ENCODE data around the gene DIS3L2.

The DIS3L2 gene

DNA sequence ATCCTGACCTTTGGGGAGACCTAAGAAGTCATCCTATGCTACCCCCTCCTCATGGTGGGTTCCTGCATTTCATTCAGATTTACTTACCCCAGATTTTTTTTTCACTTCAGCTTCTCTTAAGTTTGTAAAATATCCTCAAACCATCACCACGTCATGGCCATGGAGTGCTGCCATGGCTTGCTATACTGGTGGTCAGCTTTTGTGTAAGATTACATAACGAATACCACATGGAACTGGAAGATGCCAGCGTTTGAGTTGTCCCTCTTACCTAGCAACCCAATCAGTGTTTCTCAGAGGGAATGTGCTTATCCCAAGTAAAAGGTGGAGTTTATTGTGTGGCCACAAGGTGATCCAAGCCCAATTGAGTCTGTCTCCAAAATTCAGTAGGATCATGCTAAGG, 268.4 kb downstream of the DIS3L2 start:
- DNase-seq (ENCODE audit: low spot score), result no peak

DNA sequence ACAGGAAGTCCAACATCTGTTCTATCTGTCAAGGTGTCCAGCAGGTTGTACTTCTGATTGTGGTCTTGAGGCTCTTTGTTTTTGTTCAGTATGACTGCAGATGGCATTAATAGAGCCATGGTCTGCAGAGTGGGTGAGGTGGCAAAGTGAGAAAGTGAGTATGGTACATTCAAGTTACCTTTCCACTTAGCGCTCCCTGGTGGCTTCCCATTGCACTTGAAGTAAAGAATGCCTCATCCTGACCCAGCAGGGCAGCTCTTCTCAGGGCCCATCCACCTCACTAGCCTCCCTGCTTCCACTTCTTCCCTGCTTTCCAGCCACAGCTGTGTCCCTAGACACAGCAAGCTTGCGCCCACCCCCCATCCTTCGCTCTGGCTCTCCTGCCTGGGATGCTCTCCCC, 269.0 kb downstream of the DIS3L2 start:
- no peak for DNase-seq (ENCODE audit: low spot score)

DNA sequence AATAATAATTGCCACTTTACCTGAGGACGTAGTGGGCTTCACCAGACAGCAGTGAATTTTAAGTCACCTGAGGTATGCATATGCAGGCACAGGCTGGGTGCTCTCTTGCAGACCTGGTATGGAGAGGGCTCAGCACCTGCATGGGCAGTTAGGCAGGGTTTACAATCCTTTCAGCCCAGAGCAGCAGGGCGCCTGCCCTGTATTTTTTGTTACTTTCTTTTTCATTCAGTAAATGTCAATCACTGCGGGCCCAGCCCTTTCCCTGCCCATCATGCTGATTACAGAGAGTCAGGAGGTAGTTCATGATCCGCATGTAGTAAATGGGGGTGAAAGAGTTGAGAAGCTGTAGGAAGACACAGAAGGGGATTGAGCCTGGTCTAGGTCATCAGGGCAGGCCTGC, 270.0 kb downstream of the DIS3L2 start:
- DNase-seq (ENCODE audit: low spot score), result no peak

DNA sequence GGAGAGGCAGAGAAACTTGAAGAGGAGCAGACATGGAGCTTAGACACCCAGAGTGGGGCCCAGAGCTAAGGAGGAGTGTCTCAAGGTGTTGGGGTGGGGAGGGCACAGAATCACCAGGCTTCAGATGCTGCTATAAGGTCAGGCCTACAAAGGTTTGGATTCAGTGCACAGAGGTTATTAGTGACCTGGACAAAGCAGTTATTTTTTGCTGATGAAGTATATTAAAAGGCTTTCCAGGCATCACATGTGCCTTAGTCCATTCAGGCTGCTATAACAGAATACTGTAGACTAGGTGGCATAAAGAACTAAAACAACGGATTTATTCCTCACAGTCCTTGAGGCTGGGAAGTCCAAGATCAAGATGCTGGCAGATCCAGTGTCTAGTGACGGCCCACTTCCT, 271.4 kb downstream of the DIS3L2 start:
- no peak for DNase-seq (ENCODE audit: low spot score)

DNA sequence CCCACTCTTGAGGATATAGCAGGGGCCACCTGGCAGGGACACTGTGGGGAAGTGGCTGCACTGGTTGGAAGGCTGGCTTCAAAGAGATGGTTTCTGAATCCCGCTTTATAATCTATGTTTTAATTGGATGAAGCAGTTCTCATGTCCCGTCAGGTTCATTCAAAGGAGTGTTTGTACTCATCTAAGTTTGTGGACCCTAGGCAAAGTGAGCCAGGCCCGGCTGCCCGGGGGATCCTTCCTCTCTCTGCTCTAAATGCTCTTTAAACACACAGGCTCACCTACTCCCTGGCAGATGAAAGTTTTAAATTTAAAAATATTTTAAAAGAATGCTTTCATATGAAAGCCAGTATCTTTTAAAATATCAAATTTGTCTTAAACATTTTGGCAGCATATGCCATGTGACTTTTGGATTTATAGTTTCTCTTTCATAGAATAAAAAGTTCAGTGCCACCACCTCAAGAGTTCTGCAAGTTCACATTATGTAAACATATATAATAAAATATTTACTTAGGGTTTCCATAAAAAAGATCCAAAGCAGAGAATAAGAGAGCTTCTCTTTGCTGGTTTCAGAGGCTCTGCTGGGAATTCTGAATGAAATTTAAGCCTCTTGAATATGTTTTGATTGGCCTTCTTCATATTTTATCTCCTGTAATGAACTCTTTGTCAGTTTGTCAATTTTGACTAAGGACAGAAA, 273.6 kb downstream of the DIS3L2 start:
- no peak for DNase-seq (ENCODE audit: low spot score)

DNA sequence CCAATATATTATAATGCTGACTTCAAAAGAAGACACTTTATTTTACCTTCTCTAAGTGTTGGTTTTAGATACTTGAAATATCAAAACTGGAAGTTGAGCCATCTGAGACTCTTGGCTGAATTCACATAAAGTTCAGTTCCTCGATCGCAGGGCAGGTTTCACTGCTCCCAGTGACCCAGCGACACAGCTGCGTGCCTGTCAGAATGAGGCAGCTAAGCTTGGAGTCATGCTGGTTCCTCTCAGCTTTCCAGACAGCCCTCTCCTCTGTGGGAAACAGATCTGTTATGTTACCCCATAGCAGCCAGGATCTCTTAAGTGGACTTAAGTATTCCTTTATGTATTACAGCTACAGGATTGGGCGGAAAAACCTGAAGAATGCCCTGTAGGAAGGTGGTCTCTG, 274.2 kb downstream of the DIS3L2 start:
- no peak for DNase-seq (ENCODE audit: low spot score)

DNA sequence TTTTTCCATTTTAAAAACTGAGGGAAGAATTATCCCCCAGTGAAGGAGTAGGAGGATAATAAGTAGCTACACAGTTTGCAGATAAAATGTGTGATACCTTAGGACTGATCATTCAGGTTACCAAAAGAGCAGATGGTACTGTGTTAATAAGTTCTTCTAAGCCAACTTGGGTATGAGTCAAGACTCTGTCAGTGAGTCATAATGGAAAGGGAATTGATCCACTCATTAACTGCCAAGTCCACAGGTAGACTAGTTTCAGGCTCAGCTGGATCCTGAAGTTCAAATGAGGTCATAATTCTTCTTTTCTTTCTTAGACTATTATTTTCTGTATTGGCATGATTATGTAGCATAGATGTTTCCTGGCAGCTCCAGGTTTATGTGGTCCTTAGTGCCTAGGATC, 274.7 kb downstream of the DIS3L2 start:
- no peak for DNase-seq (ENCODE audit: low spot score)

DNA sequence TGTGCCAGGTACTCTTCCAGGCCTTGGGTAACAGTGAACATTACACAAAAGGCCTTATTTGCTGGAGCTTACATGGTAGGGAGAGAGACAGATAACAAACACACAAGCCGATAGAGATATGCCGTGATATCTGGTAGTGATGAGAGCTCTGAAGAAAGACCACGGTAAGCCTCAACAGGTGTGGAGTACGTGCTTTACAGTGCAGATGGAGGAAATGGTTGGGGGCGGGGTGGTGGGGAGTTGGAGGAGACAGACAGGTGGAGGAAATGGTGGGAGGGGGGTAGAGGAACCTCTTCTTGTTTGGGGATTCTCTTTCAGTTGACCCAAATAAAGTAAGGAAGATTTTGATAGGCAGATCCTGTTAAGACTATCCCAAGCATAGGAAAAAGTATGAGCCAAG, 276.0 kb downstream of the DIS3L2 start:
- DNase-seq (ENCODE audit: low spot score), result no peak

DNA sequence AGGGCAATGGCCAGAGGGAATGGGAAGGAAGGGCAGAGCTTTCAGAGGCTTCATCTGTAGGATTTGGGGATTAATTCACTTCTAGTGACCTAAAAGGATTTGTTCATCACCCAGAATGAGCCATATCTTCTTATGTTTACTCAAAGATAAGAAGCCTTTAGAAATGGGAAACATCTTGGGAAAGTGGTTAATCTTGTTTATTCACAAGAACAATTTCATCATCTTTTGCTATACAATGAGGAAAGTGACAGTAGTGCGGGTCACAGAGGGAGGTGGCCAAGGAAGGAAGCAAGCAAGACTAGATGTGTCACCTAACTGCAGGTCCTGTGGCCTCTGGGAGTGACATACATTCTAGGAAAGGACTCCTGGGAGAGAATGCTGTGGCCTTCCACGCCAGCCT, 276.6 kb downstream of the DIS3L2 start:
- no peak for DNase-seq (ENCODE audit: low spot score)

DNA sequence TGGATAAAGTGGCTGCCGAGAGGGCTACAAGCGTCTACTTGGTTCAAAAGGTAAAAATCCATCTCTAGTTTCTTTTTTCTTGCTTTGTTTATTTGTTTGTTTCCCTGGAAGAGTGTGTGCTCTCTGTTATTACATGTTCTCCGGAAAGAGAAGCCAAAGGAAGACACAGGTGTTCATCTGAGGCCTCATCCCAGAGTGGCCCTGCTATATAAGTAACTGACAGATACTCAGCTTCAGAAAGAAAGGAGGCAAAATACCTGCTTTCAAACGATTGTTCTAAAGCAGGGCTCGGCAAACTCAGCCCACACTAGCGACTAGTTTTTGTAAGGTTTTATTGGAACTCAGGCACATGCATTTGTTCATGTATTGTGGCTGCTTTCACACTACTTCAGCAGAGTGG, 277.1 kb downstream of the DIS3L2 start:
- no peak for DNase-seq (ENCODE audit: low spot score)

DNA sequence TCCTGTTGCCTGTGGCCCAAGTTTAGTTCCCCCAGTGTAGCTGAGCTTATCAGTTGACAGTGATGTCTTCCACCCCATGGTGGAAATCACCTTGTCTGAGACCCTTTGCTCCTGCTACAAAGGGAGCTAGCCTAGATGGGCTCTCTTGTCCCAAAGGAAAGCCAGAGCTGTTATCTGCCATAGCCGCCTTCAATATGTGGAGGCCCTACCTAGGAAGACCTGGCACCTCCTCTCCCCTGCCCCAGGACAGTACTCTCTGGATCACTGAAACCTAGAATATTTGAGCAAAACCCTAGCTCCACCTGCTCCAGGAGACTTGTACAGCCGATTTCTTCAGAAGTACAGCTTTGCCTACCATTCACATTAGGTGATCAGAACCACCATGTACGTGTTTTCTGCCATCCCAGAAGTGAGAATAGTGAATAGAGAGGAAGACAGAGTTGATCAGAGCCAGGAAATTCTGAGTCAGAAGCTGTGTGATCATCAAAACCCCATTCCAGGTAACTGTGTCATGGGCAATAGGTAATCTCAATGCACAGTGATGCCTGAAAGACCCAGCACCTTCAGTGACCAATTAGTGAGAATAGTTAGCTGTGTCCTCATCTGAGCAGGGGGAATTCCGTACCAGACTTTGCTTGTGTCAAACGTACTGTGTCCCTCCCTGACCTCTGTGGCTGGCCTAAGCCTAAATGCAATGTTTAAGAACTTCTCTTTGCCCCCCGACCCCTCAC, 278.6 kb downstream of the DIS3L2 start:
- DNase-seq (ENCODE audit: low spot score), result no peak

DNA sequence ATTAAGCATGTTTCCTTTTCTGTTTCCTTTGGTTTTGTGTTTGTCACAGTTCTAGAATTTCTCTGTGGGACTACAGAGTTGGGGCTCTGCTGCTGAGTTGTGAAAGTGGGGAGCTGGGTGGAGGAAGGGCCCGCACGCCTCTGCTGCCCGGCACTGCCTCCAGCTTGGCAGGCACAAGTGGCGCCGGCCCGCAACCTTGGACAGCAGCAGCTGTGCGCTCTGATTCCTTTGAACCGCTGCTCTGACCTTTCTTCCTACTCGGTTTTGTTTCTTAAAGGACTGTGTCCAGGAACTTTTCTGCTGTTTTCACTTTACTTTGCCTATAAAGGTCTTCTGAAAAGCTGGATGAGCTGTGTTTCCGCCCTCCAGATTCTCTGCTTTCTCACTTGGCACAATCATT, 279.4 kb downstream of the DIS3L2 start:
- DNase-seq (ENCODE audit: low spot score), result no peak

DNA sequence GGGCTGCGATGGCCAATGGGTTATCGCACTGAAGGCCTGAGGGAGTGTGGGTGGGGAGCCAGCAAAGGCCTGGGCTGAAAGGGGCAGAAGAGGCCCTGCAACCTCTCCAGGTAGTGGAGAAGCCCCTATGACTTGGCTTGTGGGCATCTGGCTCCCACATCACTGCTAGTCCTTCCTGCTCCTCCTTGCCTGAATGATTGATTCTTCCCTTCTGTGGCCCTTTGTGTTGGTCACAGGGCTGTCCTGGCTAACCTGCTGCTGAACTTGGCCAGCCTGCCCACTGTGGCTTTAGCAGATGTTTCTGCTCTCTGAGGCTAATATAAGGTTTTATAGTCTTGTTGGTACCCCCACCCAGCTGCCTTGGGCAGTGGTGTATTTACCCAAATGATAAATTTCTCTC, 280.8 kb downstream of the DIS3L2 start:
- DNase-seq (ENCODE audit: low spot score), result no peak

DNA sequence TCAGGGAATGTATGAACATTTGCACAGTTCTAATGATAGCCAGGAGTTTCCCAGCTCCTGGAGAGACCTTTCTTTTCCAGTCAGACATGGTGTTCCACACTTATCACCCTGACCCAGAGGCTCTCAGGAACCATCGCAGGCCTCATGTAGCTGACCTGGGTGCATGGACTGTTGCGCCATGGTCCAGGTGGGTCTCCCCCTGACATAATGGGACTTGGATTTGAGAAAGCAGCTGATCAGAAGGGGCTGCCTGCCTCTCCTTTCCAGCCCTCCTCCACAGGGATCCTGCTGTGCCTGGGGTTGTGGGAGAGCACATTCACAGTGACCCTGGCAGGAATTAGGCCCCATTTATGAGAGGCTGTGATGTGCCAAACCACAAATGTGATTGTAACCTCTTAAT, 283.6 kb downstream of the DIS3L2 start:
- DNase-seq (ENCODE audit: low spot score), result no peak

DNA sequence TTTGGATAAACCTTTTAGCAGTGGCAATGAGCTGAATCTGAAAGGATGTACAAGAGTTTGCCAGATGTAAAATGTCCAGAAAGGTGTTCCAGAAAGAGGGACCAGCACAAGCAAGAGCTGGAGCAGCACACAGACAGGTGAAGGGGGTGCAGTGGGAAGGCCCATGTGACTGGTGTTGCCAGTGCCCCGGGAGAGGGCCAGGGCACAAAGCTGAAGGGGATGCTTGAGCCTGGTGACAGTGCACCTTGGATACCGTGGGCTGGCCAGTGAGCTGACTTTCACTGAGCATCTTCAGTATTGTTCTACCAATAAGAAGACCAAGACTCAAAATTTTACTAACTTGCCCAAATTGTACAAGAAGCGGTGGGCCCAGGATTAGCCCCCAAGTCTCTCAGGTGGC, 284.7 kb downstream of the DIS3L2 start:
- no peak for DNase-seq (ENCODE audit: low spot score)

DNA sequence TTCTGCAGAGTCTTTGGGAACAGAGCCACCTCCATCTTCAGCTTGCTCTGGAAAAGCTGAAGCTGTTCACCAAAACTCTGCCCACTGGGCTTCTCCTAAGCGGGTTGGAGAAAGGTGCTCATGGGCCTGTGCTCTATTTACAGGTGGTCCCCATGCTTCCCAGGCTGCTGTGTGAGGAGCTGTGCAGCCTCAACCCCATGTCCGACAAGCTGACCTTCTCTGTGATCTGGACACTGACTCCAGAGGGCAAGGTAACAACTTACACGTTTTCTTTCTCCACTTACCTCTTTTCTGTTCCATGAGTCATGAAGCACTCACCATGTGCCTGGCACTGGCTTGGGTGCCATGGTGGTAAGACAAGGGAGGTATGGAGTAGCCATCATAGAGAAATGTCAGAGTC, 287.6 kb downstream of the DIS3L2 start:
- no peak for DNase-seq (ENCODE audit: low spot score)

DNA sequence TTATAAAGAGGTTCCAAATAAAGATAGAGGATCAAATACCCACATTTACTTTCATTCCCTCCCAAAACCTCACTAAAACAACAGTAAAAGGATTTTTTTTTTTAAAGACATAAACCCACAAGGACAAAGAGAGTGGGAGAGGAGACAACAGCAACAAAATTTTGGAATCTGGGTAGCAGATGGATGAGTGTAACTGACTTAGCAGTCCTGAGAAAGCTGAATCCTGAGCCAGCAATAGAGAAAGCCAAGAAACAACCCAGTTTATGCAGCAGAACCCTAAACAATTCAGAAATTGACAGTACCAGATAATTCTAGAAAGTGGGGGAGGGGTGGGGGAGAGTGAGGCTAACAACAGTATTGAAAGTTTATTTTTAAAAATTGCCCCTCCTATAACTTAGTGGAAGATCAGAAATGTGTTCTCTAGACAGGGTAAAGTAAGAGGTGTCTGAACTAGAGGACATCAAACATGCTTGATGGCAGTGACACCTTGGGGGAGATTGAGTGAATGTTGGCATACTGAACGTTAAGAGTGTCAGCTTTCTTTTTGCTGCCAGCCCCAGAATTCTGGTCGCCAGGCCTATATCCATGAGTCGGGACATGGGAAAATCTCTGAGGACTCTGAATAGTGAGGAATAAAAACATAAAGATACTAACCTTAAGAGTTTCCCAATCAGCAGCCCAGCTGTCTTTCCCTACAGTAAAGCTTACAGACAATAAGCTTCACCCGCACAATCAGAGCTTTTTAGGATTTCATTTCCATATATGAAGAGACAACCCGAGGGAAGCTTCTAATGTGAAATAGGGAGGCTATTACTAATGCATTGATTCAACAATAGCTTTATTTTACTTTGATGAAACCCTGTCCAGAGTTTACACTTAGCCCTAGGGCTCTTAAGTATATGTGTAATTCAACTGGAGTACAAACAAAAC, 289.0 kb downstream of the DIS3L2 start:
- DNase-seq (ENCODE audit: low spot score), result no peak

DNA sequence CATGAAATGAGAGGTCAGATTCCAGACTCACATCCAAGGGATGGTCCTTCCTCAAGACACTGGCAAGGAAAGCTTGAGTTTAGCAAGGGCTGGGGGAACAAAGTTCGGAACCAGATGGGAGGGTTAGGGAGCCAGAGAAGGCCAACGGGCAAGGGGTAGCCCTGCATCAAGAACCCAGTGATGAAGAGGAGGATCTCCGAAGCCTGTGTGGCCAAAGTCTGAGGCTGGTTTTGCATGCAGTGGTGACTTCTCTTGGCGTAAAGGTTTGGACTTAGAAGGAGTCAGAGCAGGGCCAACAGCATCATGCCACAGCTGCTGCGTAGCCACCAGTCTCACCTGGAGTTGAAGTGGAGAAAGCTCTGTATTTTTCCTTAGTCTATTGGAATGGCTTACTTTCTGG, 293.5 kb downstream of the DIS3L2 start:
- no peak for DNase-seq (ENCODE audit: low spot score)

DNA sequence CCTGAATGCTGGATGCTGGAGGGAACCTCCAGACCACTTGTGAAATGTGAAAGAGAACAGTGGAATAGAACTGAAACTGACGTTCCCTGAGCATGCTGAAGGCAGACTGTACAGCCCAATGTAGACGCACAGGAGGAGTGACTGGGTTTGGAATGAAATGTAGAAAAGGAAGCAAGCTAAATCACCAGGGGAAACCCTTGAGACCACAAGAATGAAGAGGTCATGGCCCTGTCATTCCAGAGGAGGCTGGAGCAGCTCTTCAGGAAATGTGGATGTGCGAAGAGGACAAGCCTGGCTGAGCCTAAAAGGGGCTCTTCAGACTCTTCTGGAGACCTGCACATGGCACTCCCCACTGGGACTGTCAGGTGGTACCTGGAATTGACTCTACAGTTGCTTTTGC, 298.6 kb downstream of the DIS3L2 start:
- no peak for DNase-seq (ENCODE audit: low spot score)

DNA sequence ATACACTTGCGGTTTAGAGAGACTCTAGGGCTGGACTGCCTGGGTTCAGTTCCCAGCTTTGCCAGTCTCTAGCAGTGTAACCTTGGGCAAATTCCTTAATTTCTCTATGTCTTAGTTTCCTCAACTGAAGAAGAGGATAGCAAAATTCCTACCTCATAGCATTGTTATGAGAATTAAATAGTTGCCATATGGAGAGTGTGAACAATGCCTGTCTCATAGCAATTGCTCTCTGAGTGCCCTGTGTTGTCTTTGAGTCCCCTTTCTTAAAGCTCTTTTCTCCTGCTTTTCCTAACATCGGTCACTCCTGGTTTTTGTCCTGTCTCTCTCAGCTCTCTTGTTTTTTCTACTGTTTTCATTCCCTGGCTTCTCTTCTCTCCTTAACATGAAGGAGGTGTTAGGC, 300.3 kb downstream of the DIS3L2 start:
- DNase-seq (ENCODE audit: low spot score), result no peak

DNA sequence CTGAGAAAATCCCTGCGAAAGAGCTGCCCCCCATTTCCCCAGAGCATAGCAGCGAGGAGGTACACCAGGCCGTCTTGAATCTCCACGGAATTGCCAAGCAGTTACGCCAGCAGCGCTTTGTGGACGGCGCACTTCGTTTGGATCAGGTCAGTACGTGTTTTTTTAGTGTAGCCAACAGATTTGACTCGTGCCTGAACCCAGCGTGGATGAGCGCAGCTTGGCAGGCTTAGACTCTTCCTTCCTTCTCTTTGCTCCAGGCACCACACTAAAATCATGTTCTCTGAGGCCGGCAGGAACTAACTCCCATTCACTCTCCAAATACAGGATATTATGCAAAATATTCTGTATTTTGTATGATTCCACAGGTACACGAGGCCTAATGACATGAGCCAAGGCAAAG, 301.8 kb downstream of the DIS3L2 start:
- DNase-seq (ENCODE audit: low spot score), result no peak

DNA sequence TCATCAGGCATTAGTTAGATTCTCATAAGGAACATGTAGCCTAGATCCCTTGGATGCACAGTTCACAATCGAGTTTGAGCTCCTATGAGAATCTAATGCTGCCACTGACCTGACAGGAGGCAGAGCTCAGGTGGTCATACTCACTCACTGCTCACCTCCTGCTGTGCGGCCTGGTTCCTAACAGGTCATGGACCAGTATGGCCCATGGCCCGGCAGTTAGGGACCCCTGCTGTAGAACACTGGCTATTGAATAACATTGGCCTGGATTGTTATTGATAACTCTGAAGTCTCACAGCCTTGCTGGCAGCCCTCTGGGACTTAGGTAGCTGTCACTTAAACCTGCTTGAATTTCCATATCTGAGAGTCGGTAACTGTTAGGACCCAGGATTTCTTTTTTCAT, 302.6 kb downstream of the DIS3L2 start:
- DNase-seq (ENCODE audit: low spot score), result no peak

DNA sequence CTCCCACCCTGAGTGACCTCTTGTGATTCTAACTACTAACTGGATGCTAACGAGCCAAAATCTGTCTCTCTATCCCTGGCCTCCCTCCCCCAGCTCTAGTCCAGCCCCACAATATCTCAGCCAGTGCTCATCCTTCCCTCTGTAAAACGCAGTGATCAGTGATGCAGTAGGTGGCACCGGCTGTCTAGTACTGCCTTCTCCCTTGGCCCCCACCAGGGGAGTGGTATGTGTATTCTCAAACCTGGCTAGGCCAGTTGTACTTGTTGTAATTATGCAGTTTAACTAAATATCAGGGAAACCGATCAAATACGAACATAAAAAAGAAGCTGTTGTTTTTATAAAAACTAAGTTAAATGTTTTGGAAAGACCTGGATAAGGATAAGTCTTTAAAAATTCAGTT, 303.8 kb downstream of the DIS3L2 start:
- no peak for DNase-seq (ENCODE audit: low spot score)
